Ovary (tissue), 9 donors: ENCODE data around the gene NAV2. TPM values are rescaled to one million over a fixed set of nuclear protein-coding genes. Genes with fewer than 3 reads are reported as not detected.
A peak's percentile ranks its signal among the peaks of the same experiment; 100 is the strongest.

Experiments
- DNase-seq, 5 donors: peaks; one replicate each; pipeline ENCODE4 v3.0.0-alpha.2; 2019 to 2020
- H3K27ac ChIP-seq, 2 donors: fragments of 200-600 bp; one replicate each; pipeline versions ENCODE4 v1.5.1 to v1.8.0; 2019 to 2022
- H3K27me3 ChIP-seq: fragments of 200-600 bp; one replicate; pipeline ENCODE4 v1.8.0; 2022
- H3K36me3 ChIP-seq: fragments of 200-600 bp; sonication (generic); one replicate; pipeline ENCODE4 v1.5.1; 2019
- H3K4me1 ChIP-seq: one replicate; pipeline ENCODE4 v1.8.1; 2013; ENCODE audit warnings: mild to moderate bottlenecking, moderate library complexity; ENCODE audit not compliant: insufficient read depth
- H3K4me3 ChIP-seq: fragments of 200-600 bp; sonication (generic); one replicate; pipeline ENCODE4 v1.5.1; 2017
- H3K9me3 ChIP-seq, 2 donors: fragments of 200-600 bp in 1 of 2; sonication (generic) in 1 of 2; one replicate each; pipeline versions ENCODE4 v1.5.1 to v1.8.1; 2013 to 2019; ENCODE audit warnings: mild to moderate bottlenecking in 1 of 2, moderate library complexity in 1 of 2
- CTCF ChIP-seq, 3 donors: fragments of 450-650 bp in 2 of 3; fragments of 200-600 bp in 1 of 3; IDR thresholded peaks; one replicate each; pipeline versions ENCODE4 v1.5.1 to v1.8.0; 2016 to 2022; ENCODE audit warnings: antibody characterized with exemption in 3 of 3, mild to moderate bottlenecking in 1 of 3
- EP300 ChIP-seq: sonication (generic); formaldehyde crosslinking; IDR thresholded peaks from one replicate; pipeline ENCODE4 v1.6.1; 2017; ENCODE audit warnings: antibody characterized with exemption
- POLR2A ChIP-seq: fragments of 450-650 bp; IDR thresholded peaks from one replicate; pipeline ENCODE4 v1.6.1; 2017; ENCODE audit warnings: antibody characterized with exemption, mild to moderate bottlenecking, moderate library complexity
- WGBS, 3 donors: extraction: QIAGEN DNeasy Blood & Tissue Kit in 1 of 3; methylation state at CpG; one replicate each; pipeline versions ENCODE4 v1.1.5 to v1.1.7; 2013 to 2017; 5-methylcytosine and 5-hydroxymethylcytosine counted together
- intact Hi-C, 4 donors: fragments of 100-400 bp; cut with DNase I; formaldehyde crosslinking; loops; one replicate each; pipeline versions ENCODE4 v1.11.0 to v1.15.1; 2022 to 2023
- polyA plus RNA-seq, 2 donors: library from polyadenylated mRNA; stranded (reverse); fragments of 200-250 nt in 1 of 2; fragments of 350-450 nt in 1 of 2; fragmentation: Illumina TruSeq in 1 of 2; extraction: RNeasy Lipid Tissue Mini Kit (QIAGEN cat#74804) in 1 of 2; gene quantifications; one replicate each; pipeline ENCODE4 v1.2.3, GENCODE V29; 2013 to 2014
- total RNA-seq, 7 donors: library from RNA; depleted of rRNA in 2 of 7; stranded (reverse); fragments of >200 nt in 2 of 7; fragmentation: NEBNext Ultra II Directional in 3 of 7; extraction: Animal tissue kit (Norgen Biotek cat#: 25700) in 3 of 7; gene quantifications; one replicate each; pipeline versions ENCODE4 v1.1.0 to v1.2.4, GENCODE V29; 2016 to 2023
- donor health status: DM: no; HTN: no; CAD: no; lungs with moderate emphysema.
- donor health status: DM: no; HTN: no; CAD: no.
- donor health status: Bipolar disorder and iron deficiency.
- donor health status: DM: yes; HTN: yes; CAD: no.
- donor health status: DM: no; HTN: no; CAD: no.
- donor health status: DM: yes; HTN: yes; CAD: no.

The NAV2 gene
- total and polyA plus RNA-seq, 9 donors = 2.9 to 14.1 (median 7.8) TPM

DNA sequence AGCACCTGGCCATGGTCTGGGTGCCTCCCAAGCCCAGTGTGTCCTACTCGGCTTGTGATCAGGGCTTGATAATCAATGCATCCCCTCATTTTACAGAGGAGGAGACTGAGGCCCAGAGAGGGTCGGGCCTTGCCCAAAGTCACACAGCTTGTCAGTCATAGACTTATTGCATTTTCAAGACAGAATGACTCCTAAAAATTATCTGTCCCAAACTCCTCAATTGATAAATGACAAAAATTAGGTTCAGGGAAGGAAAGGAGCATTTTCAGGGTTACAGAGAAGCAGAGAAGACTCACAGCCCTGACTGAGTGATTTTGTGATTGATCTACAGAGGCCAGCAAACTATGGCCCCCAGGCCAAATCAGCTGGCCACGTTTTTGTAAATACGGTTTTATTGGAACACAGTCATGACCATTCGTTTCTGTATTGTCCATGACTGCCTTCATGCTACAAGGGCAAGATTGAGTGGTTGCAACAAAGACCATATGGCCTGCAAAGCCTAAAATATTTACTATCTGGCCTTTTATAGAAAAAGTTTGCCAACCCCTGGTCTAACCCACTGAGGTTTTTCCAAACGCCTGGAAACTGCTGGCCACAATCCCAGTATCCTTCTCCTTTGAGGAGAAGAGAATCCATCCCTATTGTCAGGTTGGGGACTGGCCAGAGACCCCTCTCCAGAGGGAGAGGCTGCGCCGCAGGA is 35.1 kb upstream of the NAV2 start:
- DNase-seq = no peak
- H3K4me1 ChIP-seq = peaks cover 1% of the 10 kb centered on the region
- TF ChIP-seq POLR2A = no peak
- TF ChIP-seq EP300 = no peak
- no peak for TF ChIP-seq CTCF (IDR thresholded peaks at IDR 0.05)
- H3K4me3 ChIP-seq = no peak overlapping the region
- H3K36me3 ChIP-seq = no peaks in the 10 kb centered on the region
- H3K27ac ChIP-seq = no peak overlapping the region
- WGBS, 3 donors = 58 to 63% (median 61%) methylated on average over 8 of the region's 8 CpGs
- H3K27me3 ChIP-seq = no peaks in the 10 kb centered on the region
- H3K9me3 ChIP-seq = no peaks in the 10 kb centered on the region
- intact Hi-C loops = no loop called here

- intact Hi-C loops = no loop called here
- H3K9me3 ChIP-seq = no peaks in the 10 kb centered on the region
- H3K4me3 ChIP-seq = no peak overlapping the region
- no peaks in the 10 kb centered on the region for H3K27me3 ChIP-seq
- TF ChIP-seq CTCF (IDR thresholded peaks at IDR 0.05) = no peak
- peak; percentile 80 for TF ChIP-seq EP300
- peaks cover 1% of the 10 kb centered on the region for H3K4me1 ChIP-seq
- peak; percentile 54 to 77 (median 75) for DNase-seq
- WGBS, 3 donors = 8 to 11% (median 10%) methylated on average over 12 of the region's 12 CpGs
- H3K27ac ChIP-seq = no peak overlapping the region
- H3K36me3 ChIP-seq = no peaks in the 10 kb centered on the region
These were observed 32.4 kb upstream of the NAV2 start for GRCh38 chr11:19679952-19680828.

- H3K27me3 ChIP-seq = no peaks in the 10 kb centered on the region
- H3K9me3 ChIP-seq = no peaks in the 10 kb centered on the region
- WGBS, 3 donors = 60 to 71% (median 61%) methylated on average over 4 of the region's 4 CpGs
- H3K36me3 ChIP-seq = no peaks in the 10 kb centered on the region
- H3K4me3 ChIP-seq = no peak overlapping the region
- no peak overlapping the region for H3K27ac ChIP-seq
- peaks cover 1% of the 10 kb centered on the region for H3K4me1 ChIP-seq
- TF ChIP-seq CTCF (IDR thresholded peaks at IDR 0.05) = no peak
- intact Hi-C loops = no loop called here
- DNase-seq = no peak
These were observed 31.7 kb upstream of the NAV2 start for GRCh38 chr11:19680829-19681368.

DNA sequence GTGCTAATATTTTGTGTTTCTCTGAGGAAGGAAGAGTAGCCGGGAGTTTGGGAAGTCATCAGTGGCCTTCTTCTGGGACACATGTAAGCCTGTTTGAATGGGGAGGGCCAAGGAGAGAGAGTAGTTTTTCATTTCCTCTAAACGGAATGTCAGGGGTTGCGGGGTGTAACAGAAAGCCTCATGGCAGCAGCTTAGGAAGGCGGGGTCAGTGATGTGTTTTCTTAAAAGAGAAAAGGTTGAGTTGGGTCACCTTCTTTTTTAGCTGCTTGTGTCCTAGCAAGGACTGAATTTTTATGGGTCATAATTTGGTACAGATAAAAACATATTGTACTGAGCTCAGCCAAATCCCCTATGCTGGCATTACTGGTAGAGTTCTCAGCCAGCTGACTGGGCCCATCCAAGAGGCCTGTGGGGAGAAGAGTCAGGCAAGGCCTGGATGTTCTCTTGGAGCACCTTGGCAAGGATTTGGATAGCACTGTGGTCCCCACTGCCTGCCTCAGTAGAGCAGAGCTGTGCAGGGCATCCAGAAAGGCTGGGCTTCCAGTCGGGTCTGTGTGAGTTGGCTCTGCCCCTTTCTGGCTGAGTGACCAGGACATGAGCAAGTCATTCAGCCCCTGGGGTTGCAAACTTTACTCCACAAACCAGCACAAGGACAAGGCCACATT is 29.4 kb upstream of the NAV2 start:
- DNase-seq = no peak
- Histone ChIP-seq H3K27ac (no peak overlapping the region), H3K27me3 (no peaks in the 10 kb centered on the region), H3K9me3 (no peaks in the 10 kb centered on the region), H3K36me3 (no peaks in the 10 kb centered on the region), H3K4me3 (no peak overlapping the region), H3K4me1 (peaks cover 1% of the 10 kb centered on the region)
- WGBS, 3 donors = 61 to 69% (median 66%) methylated on average over 5 of the region's 5 CpGs
- intact Hi-C loops = no loop called here
- TF ChIP-seq EP300 = no peak
- TF ChIP-seq POLR2A = no peak
- TF ChIP-seq CTCF (IDR thresholded peaks at IDR 0.05) = no peak
